Adipocyte (in vitro differentiated cells): ENCODE data around the gene ARHGEF25.
"Not testable (repeated sequence)": the region's sequence is repeated elsewhere in the genome, so short reads cannot be mapped to it uniquely, and the experiment has no call there.

Experiments used
- DNase-seq: peaks from one replicate; pipeline ENCODE4 v3.0.0-alpha.2; 2015; ENCODE audit warnings: low read depth
- H3K27me3 ChIP-seq: replicated peaks from 2 replicates; pipeline ENCODE4 v1.7.0; 2013; ENCODE audit warnings: mild to moderate bottlenecking, low read length, moderate library complexity; ENCODE audit not compliant: control insufficient read depth, insufficient read depth
- H3K36me3 ChIP-seq: 2 replicates; pipeline ENCODE4 v1.7.0; 2013; ENCODE audit warnings: low read length, mild to moderate bottlenecking, moderate library complexity; ENCODE audit not compliant: control insufficient read depth, insufficient read depth, severe bottlenecking
- H3K4me1 ChIP-seq: 2 replicates; pipeline ENCODE4 v1.7.0; 2013; ENCODE audit warnings: mild to moderate bottlenecking, low read length, moderate library complexity; ENCODE audit not compliant: control insufficient read depth, insufficient read depth
- H3K4me3 ChIP-seq: 2 replicates; pipeline ENCODE4 v1.7.0; 2013; ENCODE audit warnings: mild to moderate bottlenecking, low read length, moderate library complexity
- H3K9ac ChIP-seq: 2 replicates; pipeline ENCODE4 v1.7.0; 2013; ENCODE audit warnings: mild to moderate bottlenecking, low read length, moderate library complexity
- H3K9me3 ChIP-seq: 2 replicates; pipeline ENCODE4 v1.7.0; 2013; ENCODE audit warnings: mild to moderate bottlenecking, low read length, moderate library complexity; ENCODE audit not compliant: control insufficient read depth

Gene ARHGEF25

DNA sequence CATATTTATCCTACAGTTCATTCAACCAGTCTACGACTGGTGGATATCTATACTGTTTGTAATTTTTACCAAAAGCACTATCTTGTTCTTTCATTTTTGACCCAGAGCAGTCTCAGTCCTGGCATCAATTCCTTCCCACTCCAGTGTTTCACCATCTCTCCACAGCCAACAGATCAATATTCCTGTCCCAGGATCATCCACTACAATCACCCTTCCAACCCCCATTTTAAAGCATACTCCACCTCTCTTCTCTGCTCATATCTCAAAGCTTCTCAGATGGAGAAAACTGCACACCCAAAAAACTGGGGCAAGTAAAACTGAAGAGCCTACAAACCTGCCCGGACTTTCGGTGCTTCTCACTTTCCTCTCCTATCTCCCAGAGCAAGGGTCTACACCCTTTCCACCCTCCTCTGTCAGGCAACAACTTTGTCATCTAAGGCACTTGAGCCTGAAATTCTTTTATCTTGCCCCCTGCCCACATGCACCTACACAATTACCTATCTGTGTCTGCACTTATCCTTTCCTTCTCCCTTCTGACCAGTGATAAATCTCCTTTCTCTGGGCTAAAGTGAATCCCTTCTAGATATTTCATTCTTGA is 24.3 kb upstream of the ARHGEF25 start:
- Histone ChIP-seq H3K27me3 (peaks cover 73% of the 10 kb centered on the region), H3K9ac (no peak overlapping the region), H3K4me3 (no peak overlapping the region), H3K9me3 (no peaks in the 10 kb centered on the region), H3K4me1 (peaks cover 8% of the 10 kb centered on the region), H3K36me3 (no peaks in the 10 kb centered on the region)
- DNase-seq: no peak

DNA sequence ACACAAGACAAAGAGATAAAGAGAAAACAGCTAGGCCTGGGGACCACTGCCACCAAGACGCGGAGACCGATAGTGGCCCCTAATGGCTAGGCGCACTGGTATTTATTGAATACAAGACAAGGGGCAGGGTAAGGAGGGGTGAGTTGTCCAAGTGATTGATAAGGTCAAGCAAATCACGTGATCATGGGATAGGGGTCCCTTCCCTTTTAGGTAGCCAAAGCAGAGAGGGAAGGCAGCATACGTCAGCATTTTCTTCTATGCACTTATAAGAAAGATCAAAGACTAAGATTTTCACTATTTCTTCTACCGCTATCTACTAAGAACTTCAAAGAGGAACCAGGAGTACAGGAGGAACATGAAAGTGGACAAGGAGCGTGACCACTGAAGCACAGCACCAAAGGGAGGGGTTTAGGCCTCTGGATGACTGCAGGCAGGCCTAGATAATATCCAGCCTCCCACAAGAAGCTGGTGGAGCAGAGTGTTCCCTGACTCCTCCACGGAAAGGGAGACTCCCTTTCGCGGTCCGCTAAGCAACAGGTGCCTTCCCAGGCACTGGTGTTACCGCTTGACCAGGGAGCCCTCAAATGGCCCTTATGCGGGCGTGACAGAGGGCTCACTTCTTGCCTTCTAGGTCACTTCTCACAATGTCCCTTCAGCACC is 22.2 kb upstream of the ARHGEF25 start:
- H3K36me3 ChIP-seq, H3K9me3 ChIP-seq, H3K4me3 ChIP-seq, DNase-seq, H3K9ac ChIP-seq, H3K4me1 ChIP-seq: not testable (repeated sequence)
- H3K27me3 ChIP-seq: peaks cover 58% of the 10 kb centered on the region

DNA sequence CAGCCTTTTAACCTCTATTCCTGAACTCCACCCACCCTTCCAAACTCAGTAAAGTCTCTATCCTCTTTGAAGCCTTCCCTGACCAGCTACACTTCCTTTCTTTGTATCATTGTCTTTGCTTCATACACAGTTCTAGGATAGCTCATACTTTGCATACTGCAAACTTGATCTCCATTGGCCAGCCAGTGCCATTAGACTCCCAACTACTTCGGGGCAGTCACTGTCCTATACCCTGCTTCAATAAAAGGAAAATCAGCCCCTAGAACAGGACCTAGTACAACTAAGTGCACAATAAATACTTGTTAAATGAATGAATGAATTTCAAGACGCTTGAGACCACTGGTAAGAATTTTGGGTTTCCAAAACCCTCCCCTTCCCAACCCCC is 20.8 kb upstream of the ARHGEF25 start:
- Histone ChIP-seq H3K36me3 (no peaks in the 10 kb centered on the region), H3K4me1 (peaks cover 8% of the 10 kb centered on the region), H3K27me3 (peaks cover 44% of the 10 kb centered on the region), H3K4me3 (peak overlapping the region; percentile 84), H3K9me3 (no peaks in the 10 kb centered on the region), H3K9ac (no peak overlapping the region)
- DNase-seq: no peak

DNA sequence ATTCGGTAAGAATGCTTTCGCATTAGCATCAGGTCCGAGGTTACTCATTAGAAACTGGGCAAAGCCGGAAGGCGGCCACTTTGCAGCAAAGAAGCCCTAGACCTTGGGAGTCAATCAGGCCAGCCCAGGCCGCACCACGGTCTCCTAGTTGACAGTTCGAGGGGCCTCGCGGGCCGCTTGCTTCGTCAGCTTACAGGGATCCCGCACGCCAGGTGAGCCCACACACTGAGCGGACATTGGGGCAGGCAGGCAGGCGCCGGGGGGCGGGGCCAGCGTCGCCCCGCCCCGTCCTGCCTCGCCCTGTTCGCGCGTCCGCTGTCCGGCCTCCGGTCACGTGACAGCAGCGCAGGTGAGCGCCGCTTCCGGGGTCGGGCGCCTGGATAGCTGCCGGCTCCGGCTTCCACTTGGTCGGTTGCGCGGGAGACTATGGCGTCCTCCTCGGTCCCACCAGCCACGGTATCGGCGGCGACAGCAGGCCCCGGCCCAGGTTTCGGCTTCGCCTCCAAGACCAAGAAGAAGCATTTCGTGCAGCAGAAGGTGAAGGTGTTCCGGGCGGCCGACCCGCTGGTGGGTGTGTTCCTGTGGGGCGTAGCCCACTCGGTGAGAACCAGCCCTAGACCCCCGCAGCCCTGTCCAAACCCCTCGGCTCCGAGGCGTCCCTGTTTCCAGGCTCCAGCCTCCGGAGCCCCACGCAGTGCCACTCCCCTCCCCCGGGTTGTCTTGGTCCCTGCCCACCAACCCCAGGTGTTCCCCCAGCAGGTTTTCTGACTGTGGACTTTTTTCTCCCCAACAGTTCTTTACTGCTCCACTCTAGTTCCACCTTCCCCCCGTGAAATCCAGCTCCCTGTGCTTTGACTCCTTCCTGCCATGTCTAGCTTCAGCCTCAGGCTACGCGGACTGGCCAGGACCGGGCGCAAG is 20.1 kb upstream of the ARHGEF25 start, which contains the start of gene PIP4K2C:
Gene PIP4K2C (plus strand): TSS at position 329 of the 918 bp plus-strand sequence. CDS start 98 bp downstream, at position 427.
- peak; percentile 82 for DNase-seq
- Histone ChIP-seq H3K4me1 (peaks cover 8% of the 10 kb centered on the region), H3K9ac (peak within 1 kb of the TSS; percentile 62), H3K9me3 (no peaks in the 10 kb centered on the region), H3K36me3 (no peaks in the 10 kb centered on the region), H3K27me3 (peaks cover 39% of the 10 kb centered on the region), H3K4me3 (peak within 1 kb of the TSS; percentile 84)

DNA sequence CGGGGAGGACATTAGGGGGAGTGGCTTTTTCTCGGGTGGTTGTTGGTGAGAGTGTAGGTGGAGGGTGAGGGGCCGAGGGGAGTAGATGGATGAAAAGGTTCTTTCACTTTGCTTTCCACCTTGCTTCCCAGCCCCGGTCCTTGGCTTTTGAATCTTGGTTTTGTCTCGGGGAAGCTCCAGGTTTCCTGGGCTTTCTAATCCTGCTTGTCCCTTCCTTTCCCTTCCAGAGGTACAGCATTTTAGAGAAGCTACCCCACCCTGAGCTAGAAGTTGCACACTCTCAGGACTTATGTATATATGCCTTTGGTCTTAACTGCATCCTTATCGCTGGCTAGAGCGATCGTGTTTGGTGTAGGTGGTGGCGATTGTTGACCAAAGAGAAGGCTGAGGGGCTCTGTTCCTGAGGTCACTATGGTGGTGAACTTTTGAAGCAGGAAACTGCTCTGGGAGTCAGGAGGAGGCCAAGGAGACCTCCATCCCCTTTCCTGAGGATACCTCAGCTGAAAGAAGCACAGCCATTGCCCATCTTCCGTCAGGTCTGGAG is 19.4 kb upstream of the ARHGEF25 start:
- no peak for DNase-seq
- no peaks in the 10 kb centered on the region for H3K36me3 ChIP-seq
- H3K4me1 ChIP-seq: peaks cover 8% of the 10 kb centered on the region
- no peaks in the 10 kb centered on the region for H3K9me3 ChIP-seq
- H3K4me3 ChIP-seq: peak overlapping the region; percentile 84
- peaks cover 32% of the 10 kb centered on the region for H3K27me3 ChIP-seq
- H3K9ac ChIP-seq: no peak overlapping the region

DNA sequence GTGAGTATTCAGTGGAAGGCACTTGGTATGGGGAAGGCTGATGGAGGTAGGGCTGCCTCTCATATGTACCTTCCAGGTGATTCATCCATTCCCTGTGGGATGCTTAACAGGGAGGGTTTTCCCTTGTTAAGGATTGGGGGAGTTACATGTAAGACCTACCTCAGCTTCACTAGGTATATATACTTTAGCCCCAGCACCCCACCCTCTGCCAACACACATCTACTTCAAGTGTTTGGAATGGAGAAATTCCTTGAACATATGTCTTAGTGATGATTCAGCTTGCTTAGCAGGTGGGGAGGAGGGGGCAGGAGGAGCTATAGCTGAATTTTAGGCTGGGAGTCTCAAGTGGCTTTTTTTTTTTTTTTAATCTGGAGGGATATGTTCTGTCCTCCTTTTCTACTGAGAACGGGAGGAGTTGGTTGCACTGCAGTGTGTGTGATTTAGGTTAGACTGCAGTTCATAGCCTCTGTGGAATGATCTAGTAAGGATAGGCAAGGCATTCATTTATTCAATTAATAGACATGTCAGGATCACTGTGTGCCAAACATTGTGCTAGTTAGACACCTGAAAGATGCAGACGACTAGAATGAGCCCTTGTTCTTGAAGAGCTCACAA is 18.6 kb upstream of the ARHGEF25 start:
- H3K27me3 ChIP-seq: peaks cover 29% of the 10 kb centered on the region
- H3K4me3 ChIP-seq: no peak overlapping the region
- H3K4me1 ChIP-seq: peaks cover 8% of the 10 kb centered on the region
- DNase-seq: no peak
- no peaks in the 10 kb centered on the region for H3K9me3 ChIP-seq
- H3K36me3 ChIP-seq: no peaks in the 10 kb centered on the region
- no peak overlapping the region for H3K9ac ChIP-seq

DNA sequence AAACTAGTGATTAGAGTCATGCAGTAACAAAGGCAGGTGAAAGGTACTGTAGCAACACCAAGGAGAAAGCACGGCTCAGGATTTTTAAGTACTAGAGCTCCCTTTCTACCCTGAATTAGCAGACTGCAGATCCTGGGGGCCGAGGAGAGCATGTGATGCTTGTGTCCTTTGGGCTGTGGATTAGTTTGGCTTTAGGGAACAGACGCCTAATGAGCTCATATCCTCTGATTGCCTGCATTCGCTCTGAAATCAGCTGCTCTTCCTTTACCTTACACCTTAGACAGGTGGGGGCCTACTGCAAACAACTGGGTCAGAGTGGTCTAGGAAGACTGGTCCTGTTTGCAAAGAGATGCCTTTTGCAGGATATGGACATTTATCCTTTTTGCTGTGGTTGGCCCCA is 18.0 kb upstream of the ARHGEF25 start:
- H3K9me3 ChIP-seq: no peaks in the 10 kb centered on the region
- H3K4me1 ChIP-seq: peaks cover 8% of the 10 kb centered on the region
- peaks cover 23% of the 10 kb centered on the region for H3K27me3 ChIP-seq
- H3K9ac ChIP-seq: no peak overlapping the region
- H3K36me3 ChIP-seq: no peaks in the 10 kb centered on the region
- H3K4me3 ChIP-seq: no peak overlapping the region
- DNase-seq: no peak

DNA sequence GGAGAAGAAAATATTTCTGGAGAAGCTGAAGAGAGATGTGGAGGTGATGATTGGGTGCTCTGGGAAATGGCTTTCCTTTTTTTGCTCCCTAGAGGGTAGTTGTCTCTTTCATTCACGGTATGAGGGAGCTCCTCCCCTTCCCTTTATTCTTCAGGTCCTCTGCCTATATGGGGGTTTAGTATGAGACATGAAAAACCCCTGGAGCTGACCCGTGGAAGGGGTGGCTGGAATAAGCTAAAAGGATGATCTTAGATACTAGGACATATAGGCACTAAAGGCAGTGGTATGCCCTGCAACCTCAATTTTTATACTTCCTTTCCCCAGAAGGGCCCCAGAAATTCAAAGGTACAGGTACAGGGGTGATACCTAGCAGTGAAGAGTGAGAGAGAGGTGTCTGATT is 10.8 kb upstream of the ARHGEF25 start:
- H3K27me3 ChIP-seq: peaks cover 22% of the 10 kb centered on the region
- H3K9ac ChIP-seq: no peak overlapping the region
- no peaks in the 10 kb centered on the region for H3K36me3 ChIP-seq
- no peak overlapping the region for H3K4me3 ChIP-seq
- peaks cover 4% of the 10 kb centered on the region for H3K4me1 ChIP-seq
- no peak for DNase-seq
- H3K9me3 ChIP-seq: no peaks in the 10 kb centered on the region

DNA sequence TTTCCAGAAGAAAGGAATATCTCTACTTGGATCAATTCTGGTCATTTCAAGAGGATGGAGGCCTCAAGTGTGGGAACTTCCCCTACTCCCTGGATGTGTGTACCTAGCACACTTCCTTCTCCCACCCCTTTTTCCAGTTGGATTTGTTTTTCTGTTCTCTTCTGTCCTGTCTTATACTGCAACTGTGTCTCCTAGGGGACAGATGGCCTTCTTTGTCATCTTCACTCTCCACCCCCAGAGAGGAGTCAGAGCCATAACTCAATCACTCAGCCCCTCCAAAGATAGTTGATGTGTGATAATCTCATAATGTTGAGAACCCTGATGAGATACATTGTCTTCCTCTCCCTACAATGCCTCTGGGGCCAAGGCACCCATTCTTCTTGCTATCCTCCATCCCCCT is 8.7 kb upstream of the ARHGEF25 start:
- peaks cover 25% of the 10 kb centered on the region for H3K27me3 ChIP-seq
- DNase-seq: no peak
- no peaks in the 10 kb centered on the region for H3K9me3 ChIP-seq
- no peaks in the 10 kb centered on the region for H3K36me3 ChIP-seq
- no peak overlapping the region for H3K4me3 ChIP-seq
- H3K4me1 ChIP-seq: peaks cover 4% of the 10 kb centered on the region
- no peak overlapping the region for H3K9ac ChIP-seq

DNA sequence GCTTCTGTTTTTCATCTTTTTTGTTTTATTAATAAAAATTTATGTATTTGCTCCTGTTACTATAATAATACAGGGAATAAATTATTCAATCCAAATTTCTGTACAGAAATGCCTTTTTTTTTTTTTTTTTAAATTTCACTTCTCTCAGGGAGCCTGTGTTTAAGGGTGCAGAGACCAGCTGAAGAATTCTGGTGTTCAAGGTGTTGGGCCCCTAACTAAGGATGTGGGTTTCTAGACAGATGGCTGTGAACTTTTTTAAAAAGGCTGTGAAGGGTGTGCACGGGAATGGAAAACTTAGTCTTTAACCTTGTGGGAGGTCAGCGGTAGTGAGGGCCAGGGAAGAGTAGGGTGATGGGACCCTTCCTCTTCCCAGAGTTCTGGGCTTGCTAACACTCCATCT is 7.9 kb upstream of the ARHGEF25 start:
- DNase-seq: no peak
- Histone ChIP-seq H3K4me3 (no peak overlapping the region), H3K36me3 (no peaks in the 10 kb centered on the region), H3K9me3 (no peaks in the 10 kb centered on the region), H3K9ac (no peak overlapping the region), H3K4me1 (peaks cover 4% of the 10 kb centered on the region), H3K27me3 (peaks cover 25% of the 10 kb centered on the region)
